Lung (tissue), 12 donors: ENCODE results near the gene INCENP. TPM values are rescaled to one million over a fixed set of nuclear protein-coding genes. Genes with fewer than 3 reads are reported as not detected.
A peak's percentile ranks its signal among the peaks of the same experiment; 100 is the strongest.

ENCODE experiments used
- ATAC-seq: fragments of 200-7000 bp; cut with Tn5 transposase; one replicate; pipeline ENCODE4 v1.9.1; 2020; ENCODE audit warnings: moderate number of reproducible peaks; ENCODE audit not compliant: insufficient read depth, low FRiP score
- DNase-seq, 3 donors: peaks; one replicate each; pipeline ENCODE4 v3.0.0-alpha.2; 2013 to 2017
- H3K27ac ChIP-seq, 2 donors: one replicate each; pipeline ENCODE4 v1.5.1; 2013; ENCODE audit warnings: mild to moderate bottlenecking in 2 of 2, moderate library complexity in 2 of 2, control low read depth in 1 of 2, inconsistent platforms in 1 of 2, low read depth in 1 of 2, low read length in 1 of 2
- H3K27me3 ChIP-seq, 3 donors: one replicate each; pipeline ENCODE4 v1.5.1; 2013; ENCODE audit warnings: low read length in 2 of 3; ENCODE audit not compliant: control insufficient read depth in 3 of 3, insufficient read depth in 3 of 3
- H3K36me3 ChIP-seq, 4 donors: one replicate each; pipeline ENCODE4 v1.5.1; 2013; ENCODE audit warnings: low read length in 4 of 4, mild to moderate bottlenecking in 1 of 4, moderate library complexity in 1 of 4; ENCODE audit not compliant: control insufficient read depth in 4 of 4, insufficient read depth in 4 of 4
- H3K4me1 ChIP-seq, 5 donors: one replicate each; pipeline ENCODE4 v1.5.1; 2013; ENCODE audit warnings: low read length in 5 of 5, mild to moderate bottlenecking in 2 of 5, moderate library complexity in 1 of 5; ENCODE audit not compliant: control insufficient read depth in 5 of 5, insufficient read depth in 5 of 5
- H3K4me3 ChIP-seq: one replicate; pipeline ENCODE4 v1.5.1; 2013; ENCODE audit warnings: mild to moderate bottlenecking, control low read depth, moderate library complexity
- H3K9ac ChIP-seq, 2 donors: one replicate each; pipeline ENCODE4 v1.5.1; 2013; ENCODE audit warnings: low read length in 2 of 2, control low read depth in 1 of 2; ENCODE audit not compliant: insufficient read depth in 1 of 2
- H3K9me3 ChIP-seq, 4 donors: one replicate each; pipeline ENCODE4 v1.5.1; 2013; ENCODE audit warnings: low read length in 3 of 4, mild to moderate bottlenecking in 1 of 4, moderate library complexity in 1 of 4; ENCODE audit not compliant: control insufficient read depth in 4 of 4, insufficient read depth in 3 of 4
- CTCF ChIP-seq: IDR thresholded peaks from 2 replicates; pipeline ENCODE4 v1.5.1; 2012; ENCODE audit warnings: mild to moderate bottlenecking; ENCODE audit errors: control extremely low read depth, extremely low read depth
- WGBS, 2 donors: extraction: QIAGEN DNeasy Blood & Tissue Kit; methylation state at CpG; one replicate each; pipeline ENCODE4 v1.1.7; 2013; 5-methylcytosine and 5-hydroxymethylcytosine counted together
- polyA plus RNA-seq, 2 donors: library from polyadenylated mRNA; stranded (reverse); fragments of 200-250 nt; gene quantifications; one replicate each; pipeline ENCODE4 v1.2.1, GENCODE V29; 2013
- total RNA-seq, 2 donors: library from RNA; depleted of rRNA in 1 of 2; stranded (reverse); fragments of >200 nt in 1 of 2; gene quantifications; one replicate each; pipeline ENCODE4 v1.2.1, GENCODE V29; 2014 to 2021
- donor health status: control.
- donor health status: control.
- donor health status: Bipolar disorder and iron deficiency.
- donor health status: healthy.
- donor health status: DM: yes; HTN: yes; CAD: no.

Gene INCENP
- total and polyA plus RNA-seq, 4 donors, result 3.8 to 14.1 (median 10.0) TPM

GRCh38 chr11:62145261-62145871 lies 21.6 kb downstream of the INCENP start:
- peaks cover 0 to 20% (median 0%) of the 10 kb centered on the region in 5 donors for H3K4me1 ChIP-seq
- H3K4me3 ChIP-seq, result no peak overlapping the region
- DNase-seq (peak in 1 of 3 donors; percentile 8), ATAC-seq (no peak)
- H3K9me3 ChIP-seq, result peaks cover 0 to 4% (median 0%) of the 10 kb centered on the region in 4 donors
- H3K36me3 ChIP-seq, result peaks cover 0 to 61% (median 31%) of the 10 kb centered on the region in 4 donors
- H3K9ac ChIP-seq, result no peak overlapping the region
- no peak for TF ChIP-seq CTCF
- H3K27me3 ChIP-seq, result no peaks in the 10 kb centered on the region
- 95 to 97% methylated on average over 11 of the region's 11 CpGs for WGBS, 2 donors
- no peak overlapping the region for H3K27ac ChIP-seq

DNA sequence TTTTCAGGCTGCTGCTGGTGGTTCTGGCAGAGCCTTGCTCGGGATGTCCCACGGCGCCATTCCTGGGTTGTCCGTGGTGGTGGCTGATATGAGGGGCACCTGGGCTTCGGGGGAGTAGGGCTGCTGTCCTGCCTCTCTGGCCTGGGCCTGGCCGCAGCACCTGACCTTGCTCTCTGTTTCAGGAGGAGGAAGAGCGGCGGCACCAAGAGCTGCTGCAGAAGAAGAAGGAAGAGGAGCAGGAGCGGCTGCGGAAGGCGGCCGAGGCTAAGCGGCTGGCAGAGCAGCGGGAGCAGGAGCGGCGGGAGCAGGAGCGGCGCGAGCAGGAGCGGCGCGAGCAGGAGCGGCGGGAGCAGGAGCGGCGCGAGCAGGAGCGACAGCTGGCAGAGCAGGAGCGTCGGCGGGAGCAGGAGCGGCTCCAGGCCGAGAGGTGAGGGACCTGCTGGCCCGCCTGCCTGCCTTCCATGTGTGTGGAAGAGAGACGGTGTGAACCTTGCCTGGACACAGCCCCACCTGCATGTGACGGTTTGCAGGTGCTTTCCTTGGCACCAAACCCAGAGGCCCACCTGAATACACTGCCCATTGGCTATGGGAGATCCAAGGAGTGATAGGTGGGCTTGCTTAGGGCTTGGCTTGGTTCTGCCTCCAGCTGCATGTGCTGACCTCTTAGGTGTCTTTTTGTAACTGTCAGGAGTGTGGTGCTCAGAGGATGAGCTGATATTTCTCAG lies 22.8 kb downstream of the INCENP start:
- Histone ChIP-seq H3K4me3 (no peak overlapping the region), H3K9me3 (peaks cover 0 to 4% (median 0%) of the 10 kb centered on the region in 4 donors), H3K27me3 (no peaks in the 10 kb centered on the region), H3K9ac (no peak overlapping the region), H3K4me1 (peaks cover 0 to 20% (median 0%) of the 10 kb centered on the region in 5 donors), H3K27ac (no peak overlapping the region), H3K36me3 (peaks cover 0 to 58% (median 35%) of the 10 kb centered on the region in 4 donors)
- TF ChIP-seq CTCF, result no peak
- ATAC-seq, result no peak
- WGBS, 2 donors, result 96 to 97% methylated on average over 36 of the region's 36 CpGs
- peak in 1 of 3 donors; percentile 8 for DNase-seq

DNA sequence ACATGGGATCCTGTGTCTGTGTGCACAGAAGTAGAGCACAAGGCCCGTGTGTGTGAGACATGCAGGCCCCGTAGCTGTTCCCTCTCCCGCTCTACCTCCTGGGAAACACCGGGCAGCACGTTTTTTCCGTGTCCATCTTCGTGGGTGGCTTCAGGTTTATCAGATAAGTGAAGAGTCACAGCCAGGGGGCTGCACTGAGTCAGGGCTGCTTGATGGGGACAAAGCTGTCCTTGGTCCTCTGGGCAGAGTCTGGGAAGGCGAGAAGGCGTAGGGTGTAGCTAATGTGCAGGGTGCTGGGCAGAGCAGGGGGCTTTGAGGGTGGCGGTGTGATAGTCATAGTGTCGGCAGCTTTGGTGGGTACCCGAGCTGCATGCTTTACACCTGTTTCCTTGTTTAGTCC lies 23.7 kb downstream of the INCENP start:
- no peak for ATAC-seq
- H3K27me3 ChIP-seq, result no peaks in the 10 kb centered on the region
- TF ChIP-seq CTCF, result no peak
- peaks cover 0 to 14% (median 0%) of the 10 kb centered on the region in 5 donors for H3K4me1 ChIP-seq
- 95 to 98% methylated on average over 12 of the region's 12 CpGs for WGBS, 2 donors
- no peak overlapping the region for H3K4me3 ChIP-seq
- H3K27ac ChIP-seq, result no peak overlapping the region
- DNase-seq, result peak in 1 of 3 donors; percentile 9
- H3K9ac ChIP-seq, result no peak overlapping the region
- peaks cover 0 to 4% (median 0%) of the 10 kb centered on the region in 4 donors for H3K9me3 ChIP-seq
- H3K36me3 ChIP-seq, result peaks cover 0 to 59% (median 37%) of the 10 kb centered on the region in 4 donors
